Left ventricle myocardium inferior (tissue), 1 donor: ENCODE data around the gene BNC2. TPM values are rescaled to one million over a fixed set of nuclear protein-coding genes. Genes with fewer than 3 reads are reported as not detected.

Source experiments
- DNase-seq: peaks from one replicate; pipeline ENCODE4 v3.0.0-alpha.2; 2020
- H3K27ac ChIP-seq: fragments of 200-600 bp; replicated peaks from 2 replicates; pipeline ENCODE4 v1.8.0; 2021
- H3K27me3 ChIP-seq: fragments of 200-600 bp; 2 replicates; pipeline ENCODE4 v1.8.0; 2021; ENCODE audit warnings: low read depth
- H3K36me3 ChIP-seq: fragments of 200-600 bp; 2 replicates; pipeline ENCODE4 v1.8.0; 2021
- H3K4me1 ChIP-seq: fragments of 200-600 bp; 2 replicates; pipeline ENCODE4 v1.8.0; 2021
- H3K4me3 ChIP-seq: fragments of 200-600 bp; 2 replicates; pipeline ENCODE4 v1.8.0; 2021; ENCODE audit warnings: mild to moderate bottlenecking, moderate library complexity
- H3K9me3 ChIP-seq: fragments of 200-600 bp; replicated peaks from 2 replicates; pipeline ENCODE4 v1.8.0; 2021
- intact Hi-C: fragments of 100-400 bp; cut with micrococcal nuclease; formaldehyde crosslinking; loops from one replicate; pipeline ENCODE4 v1.11.0; 2022
- total RNA-seq: library from RNA; stranded (reverse); fragmentation: NEBNext Ultra II Directional; extraction: Animal tissue kit (Norgen Biotek cat#: 25700); gene quantifications from one replicate; pipeline ENCODE4 v1.2.1, GENCODE V29; 2021
- TF ChIP-seq, protein P1 (sequence below): fragments of 200-600 bp; IDR thresholded peaks from 2 replicates; pipeline ENCODE4 v1.8.0; 2021; ENCODE audit warnings: antibody characterized with exemption, mild to moderate bottlenecking, borderline replicate concordance
- donor health status: DM: no; HTN: yes; CAD: no; lungs with severe emphysema.

Gene BNC2
- total RNA-seq, 1 donor from 2014 or later = 3.5 TPM

- Histone ChIP-seq H3K27me3 (no peaks in the 10 kb centered on the region), H3K4me1 (no peaks in the 10 kb centered on the region), H3K36me3 (no peaks in the 10 kb centered on the region), H3K4me3 (no peak overlapping the region), H3K27ac (no peak overlapping the region), H3K9me3 (no peaks in the 10 kb centered on the region)
- TF ChIP-seq, protein P1, sequence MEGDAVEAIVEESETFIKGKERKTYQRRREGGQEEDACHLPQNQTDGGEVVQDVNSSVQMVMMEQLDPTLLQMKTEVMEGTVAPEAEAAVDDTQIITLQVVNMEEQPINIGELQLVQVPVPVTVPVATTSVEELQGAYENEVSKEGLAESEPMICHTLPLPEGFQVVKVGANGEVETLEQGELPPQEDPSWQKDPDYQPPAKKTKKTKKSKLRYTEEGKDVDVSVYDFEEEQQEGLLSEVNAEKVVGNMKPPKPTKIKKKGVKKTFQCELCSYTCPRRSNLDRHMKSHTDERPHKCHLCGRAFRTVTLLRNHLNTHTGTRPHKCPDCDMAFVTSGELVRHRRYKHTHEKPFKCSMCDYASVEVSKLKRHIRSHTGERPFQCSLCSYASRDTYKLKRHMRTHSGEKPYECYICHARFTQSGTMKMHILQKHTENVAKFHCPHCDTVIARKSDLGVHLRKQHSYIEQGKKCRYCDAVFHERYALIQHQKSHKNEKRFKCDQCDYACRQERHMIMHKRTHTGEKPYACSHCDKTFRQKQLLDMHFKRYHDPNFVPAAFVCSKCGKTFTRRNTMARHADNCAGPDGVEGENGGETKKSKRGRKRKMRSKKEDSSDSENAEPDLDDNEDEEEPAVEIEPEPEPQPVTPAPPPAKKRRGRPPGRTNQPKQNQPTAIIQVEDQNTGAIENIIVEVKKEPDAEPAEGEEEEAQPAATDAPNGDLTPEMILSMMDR = no peak
- DNase-seq = no peak
- intact Hi-C loops = no loop called here
Measured at GRCh38 chr9:16431666-16432392, 438.6 kb downstream of the BNC2 start.

GRCh38 chr9:16429671-16430070 is 440.8 kb downstream of the BNC2 start:
- Histone ChIP-seq H3K4me1 (no peaks in the 10 kb centered on the region), H3K4me3 (no peak overlapping the region), H3K9me3 (no peaks in the 10 kb centered on the region), H3K27ac (no peak overlapping the region), H3K36me3 (no peaks in the 10 kb centered on the region), H3K27me3 (no peaks in the 10 kb centered on the region)
- TF ChIP-seq, protein P1 = no peak
- intact Hi-C loops = no loop called here
- DNase-seq = no peak

- intact Hi-C loops = no loop called here
- TF ChIP-seq, protein P1 = no peak
Measured at GRCh38 chr9:16427873-16428427, 442.5 kb downstream of the BNC2 start.

DNA sequence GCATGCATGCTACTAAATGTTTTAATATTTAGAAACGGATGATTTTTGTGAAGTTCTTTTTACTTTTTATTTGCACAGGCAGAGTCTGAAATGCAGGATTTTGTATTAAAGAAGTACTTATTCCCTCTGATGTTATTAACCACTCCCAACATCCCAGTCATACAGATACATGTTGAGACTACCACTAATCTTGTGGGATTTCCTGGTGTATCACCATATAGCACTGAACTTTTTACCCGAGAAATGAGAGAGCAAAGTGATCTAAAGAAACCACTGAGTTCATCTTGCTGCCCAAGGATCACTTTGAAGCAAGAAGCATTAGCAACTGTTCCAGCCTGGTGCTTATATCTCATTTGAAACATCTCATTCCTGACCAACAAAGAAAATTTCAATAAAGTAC is 443.8 kb downstream of the BNC2 start:
- no peak overlapping the region for H3K27ac ChIP-seq
- H3K36me3 ChIP-seq = no peaks in the 10 kb centered on the region
- no peaks in the 10 kb centered on the region for H3K9me3 ChIP-seq
- no peak for DNase-seq
- TF ChIP-seq, protein P1 = no peak
- H3K27me3 ChIP-seq = peaks cover 16% of the 10 kb centered on the region
- no peaks in the 10 kb centered on the region for H3K4me1 ChIP-seq
- no peak overlapping the region for H3K4me3 ChIP-seq
- intact Hi-C loops = no loop called here

More at GRCh38 chr9:16427873-16428427, 442.5 kb downstream of the BNC2 start:
- H3K9me3 ChIP-seq = no peaks in the 10 kb centered on the region
- H3K27ac ChIP-seq = no peak overlapping the region
- peaks cover 4% of the 10 kb centered on the region for H3K27me3 ChIP-seq
- H3K4me1 ChIP-seq = no peaks in the 10 kb centered on the region
- no peak overlapping the region for H3K4me3 ChIP-seq
- DNase-seq = no peak
- H3K36me3 ChIP-seq = no peaks in the 10 kb centered on the region

DNA sequence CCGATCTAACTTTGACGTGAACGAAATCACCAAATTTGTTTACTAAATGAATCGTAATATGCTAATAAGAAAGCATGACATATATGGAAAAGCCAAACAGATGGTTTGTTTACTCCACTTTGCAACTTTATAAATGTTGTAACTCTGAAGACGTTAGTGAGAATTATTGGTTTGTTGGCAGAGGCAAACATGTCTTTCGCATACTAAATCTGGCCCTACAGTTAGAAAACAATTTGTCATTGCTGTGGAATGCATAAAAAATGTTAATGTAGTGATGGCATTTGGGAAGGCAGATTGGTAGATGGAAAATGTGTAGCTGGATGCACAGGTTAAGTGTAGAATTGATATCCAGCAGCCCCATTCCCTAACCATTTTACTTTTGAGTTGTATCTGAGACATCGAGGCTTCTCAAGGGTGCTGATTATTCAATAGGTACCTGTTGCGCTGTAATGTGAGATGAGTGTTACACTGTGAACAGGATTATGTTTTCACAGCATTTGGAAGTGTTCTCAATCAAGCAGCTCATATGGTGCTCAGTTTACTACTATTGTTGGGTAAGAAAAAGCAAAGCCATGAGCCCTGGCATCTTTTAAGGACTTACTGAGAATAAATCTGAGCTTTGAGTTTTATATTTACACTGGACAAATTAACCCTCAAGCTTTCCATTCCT is 444.8 kb downstream of the BNC2 start:
- Histone ChIP-seq H3K9me3 (no peaks in the 10 kb centered on the region), H3K4me3 (no peak overlapping the region), H3K27ac (no peak overlapping the region), H3K4me1 (no peaks in the 10 kb centered on the region), H3K27me3 (peaks cover 24% of the 10 kb centered on the region), H3K36me3 (no peaks in the 10 kb centered on the region)
- intact Hi-C loops = no loop called here
- DNase-seq = no peak
- TF ChIP-seq, protein P1 = no peak
